ENCODE results near the gene CD6.

GRCh38 chr11:61008971-61009370, 37.5 kb downstream of the CD6 start:
- no peak for TF ChIP-seq POLR2A (IDR thresholded peaks at IDR 0.05; ENCODE audit: low read depth, low read length)
- no peak for TF ChIP-seq POLR2AphosphoS5 (IDR thresholded peaks at IDR 0.05; ENCODE audit: low read depth, low read length)
- TF ChIP-seq TAF1 (IDR thresholded peaks at IDR 0.05; ENCODE audit: borderline replicate concordance, low read depth, low read length), result no peak
